Bronchial smooth muscle cell (primary cell): ENCODE results near the gene PRPSAP1. TPM values are rescaled to one million over a fixed set of nuclear protein-coding genes. Genes with fewer than 3 reads are reported as not detected.

Experiments
- total RNA-seq: library from RNA; depleted of rRNA; stranded (reverse); fragments of >200 nt; gene quantifications from 2 replicates; pipeline ENCODE4 v1.2.1, GENCODE V29; 2014

PRPSAP1 gene, protein sequence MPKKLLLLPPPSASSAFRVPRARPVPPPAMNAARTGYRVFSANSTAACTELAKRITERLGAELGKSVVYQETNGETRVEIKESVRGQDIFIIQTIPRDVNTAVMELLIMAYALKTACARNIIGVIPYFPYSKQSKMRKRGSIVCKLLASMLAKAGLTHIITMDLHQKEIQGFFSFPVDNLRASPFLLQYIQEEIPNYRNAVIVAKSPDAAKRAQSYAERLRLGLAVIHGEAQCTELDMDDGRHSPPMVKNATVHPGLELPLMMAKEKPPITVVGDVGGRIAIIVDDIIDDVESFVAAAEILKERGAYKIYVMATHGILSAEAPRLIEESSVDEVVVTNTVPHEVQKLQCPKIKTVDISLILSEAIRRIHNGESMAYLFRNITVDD
- 24.7 and 40.4 TPM in 2 replicates for total RNA-seq

GRCh38 chr17:76353599-76354316 lies at the start of gene PRPSAP1:
Gene PRPSAP1, minus strand, starts transcription at chr17:76353916. Its CDS starts 213 bp downstream, at chr17:76353703.

GRCh38 chr17:76384222-76384986 lies 30.7 kb upstream of the PRPSAP1 start, which contains the start of gene SPHK1:
Gene SPHK1, plus strand, starts transcription at chr17:76384609. Its CDS starts 1,036 bp downstream, at chr17:76385645.

DNA sequence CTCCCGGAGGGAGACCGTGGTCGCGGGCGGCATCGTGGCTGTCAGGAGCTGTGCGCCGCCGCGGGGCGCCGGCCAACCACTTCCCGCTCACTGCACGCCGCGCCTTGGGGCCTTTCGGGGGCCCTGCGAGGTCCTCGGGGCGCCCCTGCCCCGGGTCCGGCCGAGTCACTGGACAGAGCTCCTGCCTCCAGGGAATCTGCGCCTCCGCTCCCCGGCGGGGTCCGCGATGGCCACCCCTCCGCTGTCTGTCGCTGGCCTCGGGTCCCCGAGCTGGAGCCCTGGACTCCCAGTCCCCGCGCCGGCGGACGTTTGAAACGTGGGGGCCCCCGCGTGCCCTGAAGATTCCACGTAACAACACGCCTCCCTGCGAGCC lies 45.8 kb downstream of the PRPSAP1 start, which contains the start of gene QRICH2:
Gene QRICH2, minus strand, starts transcription at position 311 of the 373 bp plus-strand sequence. Its CDS starts 278 bp downstream, at position 33.

GRCh38 chr17:76264755-76265623 lies 88.7 kb downstream of the PRPSAP1 start, which contains the start of gene UBALD2:
Gene UBALD2, plus strand, starts transcription at chr17:76265348. Its CDS starts 158 bp downstream, at chr17:76265506.

Other genes starting within 250 kb of the PRPSAP1 start
- gene FOXJ1, start 212.7 kb downstream of the PRPSAP1 start, total RNA-seq: not detected in 2 replicates
- 0.32 and 0.34 TPM in 2 replicates for gene RNF157, start 113.4 kb downstream of the PRPSAP1 start, total RNA-seq
- gene UBALD2, start 88.6 kb downstream of the PRPSAP1 start, total RNA-seq: 1.5 and 1.9 TPM in 2 replicates
- 3.0 and 5.5 TPM in 2 replicates for gene QRICH2, start 45.6 kb downstream of the PRPSAP1 start, total RNA-seq
- gene SPHK1, start 30.7 kb upstream of the PRPSAP1 start, total RNA-seq: 18.4 and 24.6 TPM in 2 replicates
- 19.4 and 23.3 TPM in 2 replicates for gene UBE2O, start 99.2 kb upstream of the PRPSAP1 start, total RNA-seq
- gene AANAT, start 113.7 kb upstream of the PRPSAP1 start, total RNA-seq: not detected in 2 replicates
- 1.1 and 3.0 TPM in 2 replicates for gene RHBDF2, start 147.5 kb upstream of the PRPSAP1 start, total RNA-seq
- 65.3 and 86.2 TPM in 2 replicates for gene CYGB, start 183.8 kb upstream of the PRPSAP1 start, total RNA-seq
- 8.0 and 11.2 TPM in 2 replicates for gene PRCD, start 186.1 kb upstream of the PRPSAP1 start, total RNA-seq
- gene ST6GALNAC2, start 231.9 kb upstream of the PRPSAP1 start, total RNA-seq: 1.0 and 1.4 TPM in 2 replicates